Hepatocyte (in vitro differentiated cells): Measurements from ENCODE around the gene ALDH2. TPM values are rescaled to one million over a fixed set of nuclear protein-coding genes. Genes with fewer than 3 reads are reported as not detected.

ENCODE experiments used
- DNase-seq: peaks from one replicate; pipeline ENCODE4 v3.0.0-alpha.2; 2016; ENCODE audit warnings: low spot score
- H2AFZ ChIP-seq: fragments of 200-600 bp; sonication (generic); 2 replicates; pipeline ENCODE4 v1.6.0; 2016; ENCODE audit warnings: antibody characterized with exemption, mild to moderate bottlenecking
- H3K27ac ChIP-seq: fragments of 200-600 bp; sonication (generic); 2 replicates; pipeline ENCODE4 v1.5.1; 2016; ENCODE audit warnings: mild to moderate bottlenecking
- H3K27me3 ChIP-seq: fragments of 200-600 bp; sonication (generic); 2 replicates; pipeline ENCODE4 v1.6.1; 2016
- H3K36me3 ChIP-seq: fragments of 200-600 bp; sonication (generic); replicated peaks from 2 replicates; pipeline ENCODE4 v1.5.1; 2016; ENCODE audit warnings: low read depth; ENCODE audit not compliant: insufficient read depth
- H3K4me1 ChIP-seq: fragments of 200-600 bp; sonication (generic); 2 replicates; pipeline ENCODE4 v1.5.1; 2016; ENCODE audit warnings: mild to moderate bottlenecking, moderate library complexity; ENCODE audit not compliant: insufficient read depth
- H3K4me2 ChIP-seq: fragments of 200-600 bp; sonication (generic); 2 replicates; pipeline ENCODE4 v1.6.0; 2016
- H3K4me3 ChIP-seq: fragments of 200-600 bp; sonication (generic); 2 replicates; pipeline ENCODE4 v1.5.1; 2016; ENCODE audit warnings: mild to moderate bottlenecking
- H3K79me2 ChIP-seq: fragments of 200-600 bp; sonication (generic); 2 replicates; pipeline ENCODE4 v1.6.0; 2017; ENCODE audit warnings: mild to moderate bottlenecking
- H3K9me2 ChIP-seq: fragments of 200-600 bp; sonication (generic); replicated peaks from 2 replicates; pipeline ENCODE4 v1.6.0; 2017; ENCODE audit warnings: mild to moderate bottlenecking; ENCODE audit not compliant: insufficient read depth
- H3K9me3 ChIP-seq: fragments of 200-600 bp; sonication (generic); 2 replicates; pipeline ENCODE4 v1.5.1; 2016; ENCODE audit warnings: low read depth, mild to moderate bottlenecking
- H4K20me1 ChIP-seq: fragments of 200-600 bp; sonication (generic); 2 replicates; pipeline ENCODE4 v1.6.0; 2016; ENCODE audit warnings: mild to moderate bottlenecking; ENCODE audit not compliant: insufficient read depth, poor library complexity, severe bottlenecking
- EZH2 ChIP-seq: fragments of 200-600 bp; sonication (generic); IDR thresholded peaks from 2 replicates; pipeline ENCODE4 v1.6.1; 2016; ENCODE audit warnings: antibody characterized with exemption, mild to moderate bottlenecking, borderline replicate concordance
- EZH2phosphoT487 ChIP-seq: fragments of 200-600 bp; sonication (generic); IDR thresholded peaks from one replicate; pipeline ENCODE4 v1.6.1; 2018; ENCODE audit warnings: antibody characterized with exemption, mild to moderate bottlenecking, low read depth, moderate library complexity; ENCODE audit not compliant: unreplicated experiment, severe bottlenecking
- WGBS: methylation state at CpG from one replicate; pipeline ENCODE4 v1.1.6; 2016; ENCODE audit warnings: low lambda C conversion rate; ENCODE audit errors: missing lambda C conversion rate; 5-methylcytosine and 5-hydroxymethylcytosine counted together
- polyA plus RNA-seq: library from polyadenylated mRNA; unstranded; fragments of >200 nt; fragmentation: Nextera tagmentation; extraction: Ambion mirVana; gene quantifications from 2 replicates; pipeline ENCODE4 v1.2.1, GENCODE V29; 2016
- total RNA-seq: library from RNA; depleted of rRNA; stranded (reverse); fragments of >200 nt; gene quantifications from 2 replicates; pipeline ENCODE4 v1.2.3, GENCODE V29; 2014
- TF ChIP-seq, protein P1 (sequence below): fragments of 200-600 bp; sonication (generic); IDR thresholded peaks from 2 replicates; pipeline ENCODE4 v1.5.1; 2016; ENCODE audit warnings: antibody characterized with exemption, mild to moderate bottlenecking; ENCODE audit not compliant: poor library complexity

Gene ALDH2
- total and polyA plus RNA-seq, 2 experiments from 2014 or later: 126 to 203 TPM

DNA sequence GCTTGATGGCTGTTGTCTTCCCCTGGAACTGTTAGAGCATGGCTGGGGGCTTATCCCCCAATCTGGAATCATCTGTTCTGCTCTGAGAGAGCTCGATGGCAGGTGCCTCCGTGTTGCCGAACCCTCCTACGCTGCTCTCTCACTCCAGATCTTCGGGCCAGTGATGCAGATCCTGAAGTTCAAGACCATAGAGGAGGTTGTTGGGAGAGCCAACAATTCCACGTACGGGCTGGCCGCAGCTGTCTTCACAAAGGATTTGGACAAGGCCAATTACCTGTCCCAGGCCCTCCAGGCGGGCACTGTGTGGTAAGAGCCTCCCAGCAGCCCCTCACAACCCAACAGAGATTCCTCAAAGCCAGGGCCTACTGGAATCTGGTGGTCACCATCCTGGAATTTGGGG is 33.0 kb downstream of the ALDH2 start:
- no peaks in the 10 kb centered on the region for H3K27me3 ChIP-seq
- H3K27ac ChIP-seq: no peak overlapping the region
- H3K36me3 ChIP-seq: no peaks in the 10 kb centered on the region
- no peak for DNase-seq
- H3K4me1 ChIP-seq: no peaks in the 10 kb centered on the region
- no peaks in the 10 kb centered on the region for H4K20me1 ChIP-seq
- 97% methylated on average over 9 of the region's 9 CpGs for WGBS
- no peak overlapping the region for H2AFZ ChIP-seq
- H3K79me2 ChIP-seq: no peaks in the 10 kb centered on the region
- no peak for TF ChIP-seq EZH2phosphoT487
- H3K4me2 ChIP-seq: no peak overlapping the region
- H3K9me2 ChIP-seq: no peaks in the 10 kb centered on the region
- no peak overlapping the region for H3K4me3 ChIP-seq
- H3K9me3 ChIP-seq: no peaks in the 10 kb centered on the region

DNA sequence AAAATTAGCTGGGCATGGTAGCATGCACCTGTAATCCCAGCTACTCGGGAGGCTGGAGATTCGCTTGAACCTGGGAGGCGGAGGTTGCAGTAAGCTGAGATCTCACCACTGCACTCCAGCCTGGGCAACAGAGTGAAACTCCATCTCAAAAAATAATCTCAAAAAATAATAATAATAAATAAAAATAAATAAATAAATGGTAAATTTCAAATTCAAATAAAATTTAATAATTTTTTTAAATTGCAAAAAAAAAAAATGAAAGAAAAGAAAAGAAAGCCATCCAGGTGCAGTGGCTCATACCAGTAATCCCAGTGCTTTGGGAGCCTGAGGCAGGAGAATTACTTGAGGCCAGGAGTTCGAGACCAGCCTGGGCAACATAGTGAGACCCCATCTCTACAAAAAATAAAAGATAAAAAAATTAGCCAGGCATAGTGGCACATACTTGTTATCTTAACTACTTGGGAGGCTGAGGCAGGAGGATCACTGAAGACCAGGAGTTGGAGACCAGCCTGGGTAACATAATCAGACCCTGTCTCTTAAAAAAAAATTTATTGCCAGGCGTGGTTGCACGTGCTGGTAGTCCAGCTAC is 36.4 kb downstream of the ALDH2 start:
- Histone ChIP-seq H3K27ac (no peak overlapping the region), H3K79me2 (no peaks in the 10 kb centered on the region), H2AFZ (no peak overlapping the region), H3K27me3 (no peaks in the 10 kb centered on the region), H4K20me1 (no peaks in the 10 kb centered on the region), H3K9me3 (no peaks in the 10 kb centered on the region), H3K36me3 (no peaks in the 10 kb centered on the region), H3K4me1 (no peaks in the 10 kb centered on the region), H3K4me3 (no peak overlapping the region), H3K4me2 (no peak overlapping the region), H3K9me2 (no peaks in the 10 kb centered on the region)
- no peak for TF ChIP-seq EZH2phosphoT487
- TF ChIP-seq, protein P1, sequence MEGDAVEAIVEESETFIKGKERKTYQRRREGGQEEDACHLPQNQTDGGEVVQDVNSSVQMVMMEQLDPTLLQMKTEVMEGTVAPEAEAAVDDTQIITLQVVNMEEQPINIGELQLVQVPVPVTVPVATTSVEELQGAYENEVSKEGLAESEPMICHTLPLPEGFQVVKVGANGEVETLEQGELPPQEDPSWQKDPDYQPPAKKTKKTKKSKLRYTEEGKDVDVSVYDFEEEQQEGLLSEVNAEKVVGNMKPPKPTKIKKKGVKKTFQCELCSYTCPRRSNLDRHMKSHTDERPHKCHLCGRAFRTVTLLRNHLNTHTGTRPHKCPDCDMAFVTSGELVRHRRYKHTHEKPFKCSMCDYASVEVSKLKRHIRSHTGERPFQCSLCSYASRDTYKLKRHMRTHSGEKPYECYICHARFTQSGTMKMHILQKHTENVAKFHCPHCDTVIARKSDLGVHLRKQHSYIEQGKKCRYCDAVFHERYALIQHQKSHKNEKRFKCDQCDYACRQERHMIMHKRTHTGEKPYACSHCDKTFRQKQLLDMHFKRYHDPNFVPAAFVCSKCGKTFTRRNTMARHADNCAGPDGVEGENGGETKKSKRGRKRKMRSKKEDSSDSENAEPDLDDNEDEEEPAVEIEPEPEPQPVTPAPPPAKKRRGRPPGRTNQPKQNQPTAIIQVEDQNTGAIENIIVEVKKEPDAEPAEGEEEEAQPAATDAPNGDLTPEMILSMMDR: no peak
- no peak for TF ChIP-seq EZH2
- DNase-seq: no peak
- WGBS: 97% methylated on average over 6 of the region's 6 CpGs

DNA sequence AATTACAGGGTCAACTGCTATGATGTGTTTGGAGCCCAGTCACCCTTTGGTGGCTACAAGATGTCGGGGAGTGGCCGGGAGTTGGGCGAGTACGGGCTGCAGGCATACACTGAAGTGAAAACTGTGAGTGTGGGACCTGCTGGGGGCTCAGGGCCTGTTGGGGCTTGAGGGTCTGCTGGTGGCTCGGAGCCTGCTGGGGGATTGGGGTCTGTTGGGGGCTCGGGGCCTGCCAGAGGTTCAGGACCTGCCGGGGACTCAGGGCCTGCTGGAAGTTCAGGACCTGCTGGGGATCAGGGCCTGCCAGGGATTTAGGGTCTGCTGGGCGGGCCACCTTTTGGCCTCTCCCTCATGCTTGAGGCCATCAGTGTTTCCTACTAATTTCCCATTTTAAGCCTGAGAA is 37.1 kb downstream of the ALDH2 start:
- H3K9me2 ChIP-seq: no peaks in the 10 kb centered on the region
- no peaks in the 10 kb centered on the region for H3K36me3 ChIP-seq
- H3K27ac ChIP-seq: no peak overlapping the region
- 92% methylated on average over 7 of the region's 8 CpGs for WGBS
- no peaks in the 10 kb centered on the region for H3K79me2 ChIP-seq
- no peak overlapping the region for H2AFZ ChIP-seq
- DNase-seq: no peak
- no peaks in the 10 kb centered on the region for H3K4me1 ChIP-seq
- no peaks in the 10 kb centered on the region for H3K9me3 ChIP-seq
- H4K20me1 ChIP-seq: no peaks in the 10 kb centered on the region
- H3K4me2 ChIP-seq: no peak overlapping the region
- H3K27me3 ChIP-seq: no peaks in the 10 kb centered on the region
- no peak overlapping the region for H3K4me3 ChIP-seq
- TF ChIP-seq EZH2: no peak

DNA sequence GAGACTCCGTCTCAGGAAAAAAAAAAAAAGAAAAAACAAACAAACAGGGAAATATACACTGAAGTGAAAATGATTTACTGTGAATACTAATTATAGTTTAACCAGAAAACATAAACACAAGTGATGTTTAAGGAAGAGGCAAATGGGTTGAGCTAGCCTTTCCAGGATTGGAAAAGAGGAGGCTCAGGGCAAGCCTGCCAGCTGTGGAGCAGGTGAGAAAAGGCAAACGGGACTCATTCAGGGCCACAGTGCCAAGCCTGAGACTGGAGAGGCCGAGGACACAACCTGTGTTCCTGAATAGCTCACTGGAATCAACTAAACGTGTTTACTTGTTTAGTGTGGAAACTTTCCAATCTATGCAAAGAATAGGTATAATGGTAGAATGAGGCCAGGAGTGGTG is 39.6 kb downstream of the ALDH2 start:
- Histone ChIP-seq H3K9me2 (no peaks in the 10 kb centered on the region), H3K4me2 (no peak overlapping the region), H3K9me3 (no peaks in the 10 kb centered on the region), H3K36me3 (no peaks in the 10 kb centered on the region), H4K20me1 (no peaks in the 10 kb centered on the region), H3K79me2 (no peaks in the 10 kb centered on the region), H2AFZ (no peak overlapping the region), H3K4me1 (no peaks in the 10 kb centered on the region), H3K27ac (peak overlapping the region; percentile 74), H3K27me3 (no peaks in the 10 kb centered on the region), H3K4me3 (no peak overlapping the region)
- TF ChIP-seq EZH2phosphoT487 (no peak), EZH2 (no peak)
- TF ChIP-seq, protein P1: no peak
- no peak for DNase-seq
- WGBS: 97% methylated on average over 4 of the region's 4 CpGs
